Measurements from ENCODE around the gene RMC1. TPM values are rescaled to one million over a fixed set of nuclear protein-coding genes. Genes with fewer than 3 reads are reported as not detected.
A peak's percentile ranks its signal among the peaks of the same experiment; 100 is the strongest.

The RMC1 gene
- total and polyA plus RNA-seq, 4 donors: 15.6 to 24.7 (median 20.8) TPM

GRCh38 chr18:23537274-23537673, 34.0 kb downstream of the RMC1 start (continued):
- no peak for TF ChIP-seq CTCF (IDR thresholded peaks at IDR 0.05; ENCODE audit: low read depth, low read length, missing input control)
- no peak for TF ChIP-seq NR2F2 (IDR thresholded peaks at IDR 0.05)

GRCh38 chr18:23538001-23538400, 34.7 kb downstream of the RMC1 start:
- H3K27me3 ChIP-seq (ENCODE audit: control insufficient read depth in 4 of 4, insufficient read depth in 4 of 4, low read length in 3 of 4): no peaks in the 10 kb centered on the region
- peaks cover 1 to 23% (median 11%) of the 10 kb centered on the region in 4 donors for H3K4me1 ChIP-seq (ENCODE audit: control insufficient read depth in 4 of 4, insufficient read depth in 4 of 4, low read length in 3 of 4)
- no peak overlapping the region for H3K9ac ChIP-seq (ENCODE audit: low read depth in 1 of 2, low read length in 2 of 2)
- no peak overlapping the region for H3K4me3 ChIP-seq (ENCODE audit: low read depth in 1 of 3, low read length in 3 of 3)
- peak overlapping the region in 1 of 2 donors; percentile 67 for H3K27ac ChIP-seq (ENCODE audit: low read depth in 1 of 2, low read length in 2 of 2)
- no peaks in the 10 kb centered on the region for H3K9me3 ChIP-seq (ENCODE audit: control insufficient read depth in 4 of 4, low read length in 3 of 4)
- DNase-seq (ENCODE audit: low spot score): no peak
- peaks cover 6 to 71% (median 55%) of the 10 kb centered on the region in 4 donors for H3K36me3 ChIP-seq (ENCODE audit: control insufficient read depth in 4 of 4, insufficient read depth in 3 of 4, low read depth in 1 of 4, low read length in 3 of 4)
- TF ChIP-seq MAX (IDR thresholded peaks at IDR 0.05) (no peak), GABPA (IDR thresholded peaks at IDR 0.05 in 1 of 2, conservative IDR thresholded peaks at IDR 0.05 in 1 of 2) (no peak), ATF3 (IDR thresholded peaks at IDR 0.05) (no peak), NR2F2 (IDR thresholded peaks at IDR 0.05) (no peak), HNF4A (conservative IDR thresholded peaks at IDR 0.05) (no peak), RXRA (IDR thresholded peaks at IDR 0.05) (no peak), TAF1 (conservative IDR thresholded peaks at IDR 0.05) (no peak), JUND (IDR thresholded peaks at IDR 0.05) (no peak), EGR1 (IDR thresholded peaks at IDR 0.05; ENCODE audit: low read depth in 2 of 2) (no peak), CTCF (IDR thresholded peaks at IDR 0.05; ENCODE audit: low read depth, low read length, missing input control) (no peak), FOXA2 (IDR thresholded peaks at IDR 0.05) (no peak), SP1 (IDR thresholded peaks at IDR 0.05) (no peak), HNF4G (IDR thresholded peaks at IDR 0.05) (no peak), RAD21 (IDR thresholded peaks at IDR 0.05) (no peak)
- 95% methylated on average over 9 of the region's 9 CpGs for WGBS

GRCh38 chr18:23538870-23539269, 35.6 kb downstream of the RMC1 start:
- H3K36me3 ChIP-seq (ENCODE audit: control insufficient read depth in 4 of 4, insufficient read depth in 3 of 4, low read depth in 1 of 4, low read length in 3 of 4): peaks cover 6 to 70% (median 53%) of the 10 kb centered on the region in 4 donors
- 51% methylated on average over 6 of the region's 6 CpGs for WGBS
- H3K4me1 ChIP-seq (ENCODE audit: control insufficient read depth in 4 of 4, insufficient read depth in 4 of 4, low read length in 3 of 4): peaks cover 1 to 23% (median 11%) of the 10 kb centered on the region in 4 donors
- no peak overlapping the region for H3K9ac ChIP-seq (ENCODE audit: low read depth in 1 of 2, low read length in 2 of 2)
- H3K27ac ChIP-seq (ENCODE audit: low read depth in 1 of 2, low read length in 2 of 2): peak overlapping the region in 1 of 2 donors; percentile 55
- H3K27me3 ChIP-seq (ENCODE audit: control insufficient read depth in 4 of 4, insufficient read depth in 4 of 4, low read length in 3 of 4): no peaks in the 10 kb centered on the region
- H3K4me3 ChIP-seq (ENCODE audit: low read depth in 1 of 3, low read length in 3 of 3): no peak overlapping the region
- no peak for DNase-seq (ENCODE audit: low spot score)
- peak; percentile 67 to 75 for TF ChIP-seq HNF4A (conservative IDR thresholded peaks at IDR 0.05)
- peak; percentile 26 to 58 for TF ChIP-seq RXRA (IDR thresholded peaks at IDR 0.05)
- no peak for TF ChIP-seq REST (IDR thresholded peaks at IDR 0.05)
- peak; percentile 14 for TF ChIP-seq ATF3 (IDR thresholded peaks at IDR 0.05)
- TF ChIP-seq HNF4G (IDR thresholded peaks at IDR 0.05): peak; percentile 18
- no peak for TF ChIP-seq ZBTB33 (IDR thresholded peaks at IDR 0.05)
- TF ChIP-seq JUND (IDR thresholded peaks at IDR 0.05): no peak
- TF ChIP-seq SP1 (IDR thresholded peaks at IDR 0.05): peak; percentile 20
- H3K9me3 ChIP-seq (ENCODE audit: control insufficient read depth in 4 of 4, low read length in 3 of 4): no peaks in the 10 kb centered on the region
